Temporal lobe (tissue), 1 donor: ENCODE results near the gene RNF222. TPM values are rescaled to one million over a fixed set of nuclear protein-coding genes. Genes with fewer than 3 reads are reported as not detected.

Experiments
- total RNA-seq: library from RNA; depleted of rRNA; stranded (reverse); fragments of >200 nt; gene quantifications from one replicate; pipeline ENCODE4 v1.2.3, GENCODE V29; 2014

The RNF222 gene
- total RNA-seq, 1 donor from 2014 or later: not detected

Other genes with a start within 250 kb of the RNF222 start
- 15.5 TPM for gene PER1, start 245.4 kb downstream of the RNF222 start, total RNA-seq
- gene VAMP2, start 234.9 kb downstream of the RNF222 start, total RNA-seq: 62.2 TPM
- 11.6 TPM for gene TMEM107, start 221.4 kb downstream of the RNF222 start, total RNA-seq
- 4.2 TPM for gene BORCS6, start 207.6 kb downstream of the RNF222 start, total RNA-seq
- gene AURKB, start 187.3 kb downstream of the RNF222 start, total RNA-seq: 1.5 TPM
- gene CTC1, start 149.8 kb downstream of the RNF222 start, total RNA-seq: 11.8 TPM
- 34.7 TPM for gene PFAS, start 148.5 kb downstream of the RNF222 start, total RNA-seq
- gene RANGRF, start 109.2 kb downstream of the RNF222 start, total RNA-seq: 6.9 TPM
- gene SLC25A35, start 102.4 kb downstream of the RNF222 start, total RNA-seq: under 0.01 TPM
- gene ARHGEF15, start 87.6 kb downstream of the RNF222 start, total RNA-seq: 0.98 TPM
- not detected for gene ODF4, start 58.0 kb downstream of the RNF222 start, total RNA-seq
- gene RPL26, start 14.6 kb downstream of the RNF222 start, total RNA-seq: 3,437 TPM
- 36.1 TPM for gene NDEL1, start 38.1 kb upstream of the RNF222 start, total RNA-seq
- 107 TPM for gene MYH10, start 232.9 kb upstream of the RNF222 start, total RNA-seq